HG03103 (cell line): ENCODE measurements around the gene ATP6V1A.

Experiments
- ATAC-seq: cut with Tn5 transposase; IDR thresholded peaks from one replicate; pipeline ENCODE4 v1.9.1; 2021; ENCODE audit warnings: low read depth; ENCODE audit not compliant: unreplicated experiment

ATP6V1A gene

DNA sequence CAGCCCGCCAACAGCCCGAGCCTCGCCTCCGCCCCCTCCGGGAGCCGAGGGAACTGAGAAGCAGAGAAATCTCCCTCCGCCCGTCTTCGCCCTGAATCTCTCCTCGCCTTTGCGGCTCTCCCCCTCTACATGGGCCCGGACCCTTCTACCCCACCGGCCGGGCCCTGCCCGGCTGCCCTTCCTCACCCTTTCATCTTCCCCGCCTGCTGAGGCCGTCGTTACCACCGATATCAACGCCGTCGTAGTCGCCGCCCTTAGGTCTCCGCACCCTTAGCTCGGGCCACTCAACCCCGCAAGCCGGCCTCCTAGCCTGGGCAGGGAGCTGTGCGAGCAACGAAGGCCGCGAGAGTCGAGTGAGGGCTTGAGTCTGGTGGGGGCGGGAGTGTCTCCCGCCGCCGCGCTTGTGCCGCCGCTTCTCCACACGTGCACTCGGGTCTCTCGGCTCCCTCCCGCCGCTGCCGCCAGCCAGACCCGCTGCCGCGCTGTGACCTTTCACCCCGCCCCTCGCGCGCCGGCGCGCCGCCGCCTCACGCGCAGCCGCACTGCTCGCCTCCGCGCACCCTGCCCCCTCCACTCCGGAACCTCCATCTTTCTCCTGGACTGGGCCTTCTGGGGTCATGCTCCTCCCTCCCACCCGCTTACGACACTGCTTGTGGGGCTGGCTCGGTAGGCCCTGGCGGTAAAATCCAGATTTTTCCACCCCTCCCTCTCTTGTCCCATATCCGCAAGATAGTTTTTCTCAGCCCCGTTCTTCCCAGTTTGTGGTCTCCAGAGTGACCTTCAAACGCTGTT is 883 bp upstream of the ATP6V1A start, which contains the start of gene NAA50:
TSS of gene NAA50 (minus strand) at position 494 of the 792 bp plus-strand sequence. CDS start at position 194, 300 bp downstream.
- ATAC-seq, result peak; percentile 48

GRCh38 chr3:113747283-113748046 is 630 bp downstream of the ATP6V1A start:
- ATAC-seq, result no peak

DNA sequence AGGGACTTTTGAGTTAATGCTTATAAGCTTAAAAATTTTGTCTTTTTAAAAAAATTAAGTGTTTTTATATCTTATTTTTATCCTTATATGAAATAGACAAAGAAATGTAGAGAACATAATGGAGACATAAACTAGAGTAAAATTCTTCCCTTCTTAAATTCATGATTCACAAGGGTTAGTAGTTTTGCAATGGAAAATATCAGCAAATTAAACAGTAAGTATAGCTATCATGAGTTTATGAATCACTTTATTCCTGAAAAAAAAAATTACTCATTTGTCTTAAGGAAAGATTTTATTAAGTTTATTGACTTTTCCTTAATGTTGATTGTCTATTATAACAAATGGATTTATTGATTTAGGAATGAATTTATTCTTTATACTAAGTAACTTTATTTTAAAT is 4.3 kb downstream of the ATP6V1A start:
- ATAC-seq, result no peak

DNA sequence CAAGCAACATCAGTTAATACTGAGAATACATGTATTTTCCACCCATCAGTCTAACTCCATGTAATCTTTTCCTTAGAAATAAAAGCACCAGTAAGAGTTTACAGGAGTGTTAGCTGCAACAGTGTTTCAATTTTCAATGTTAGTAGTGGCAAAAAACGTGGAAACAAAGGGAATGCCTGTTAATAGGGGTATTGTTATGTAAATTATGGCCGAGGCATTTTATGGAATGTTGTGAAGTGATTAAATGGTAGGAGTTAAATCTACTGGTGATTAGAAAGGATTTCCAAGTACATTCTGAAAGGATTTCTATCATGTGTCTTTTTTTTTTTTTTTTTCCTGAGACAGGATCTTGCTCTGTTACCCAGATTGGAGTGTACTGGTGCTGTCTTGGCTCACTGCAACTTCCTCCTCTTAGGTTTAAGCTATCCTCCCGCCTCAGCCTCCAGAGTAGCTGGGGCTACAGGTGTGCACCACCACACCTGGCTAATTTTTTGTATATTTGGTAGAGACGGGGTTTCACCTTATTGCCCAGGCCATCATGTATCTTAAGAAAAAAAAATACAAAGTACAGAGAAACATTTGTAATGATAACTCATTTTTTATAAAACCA is 6.6 kb downstream of the ATP6V1A start:
- no peak for ATAC-seq

- ATAC-seq, result no peak
Observed at GRCh38 chr3:113754494-113755159, 7.8 kb downstream of the ATP6V1A start.

DNA sequence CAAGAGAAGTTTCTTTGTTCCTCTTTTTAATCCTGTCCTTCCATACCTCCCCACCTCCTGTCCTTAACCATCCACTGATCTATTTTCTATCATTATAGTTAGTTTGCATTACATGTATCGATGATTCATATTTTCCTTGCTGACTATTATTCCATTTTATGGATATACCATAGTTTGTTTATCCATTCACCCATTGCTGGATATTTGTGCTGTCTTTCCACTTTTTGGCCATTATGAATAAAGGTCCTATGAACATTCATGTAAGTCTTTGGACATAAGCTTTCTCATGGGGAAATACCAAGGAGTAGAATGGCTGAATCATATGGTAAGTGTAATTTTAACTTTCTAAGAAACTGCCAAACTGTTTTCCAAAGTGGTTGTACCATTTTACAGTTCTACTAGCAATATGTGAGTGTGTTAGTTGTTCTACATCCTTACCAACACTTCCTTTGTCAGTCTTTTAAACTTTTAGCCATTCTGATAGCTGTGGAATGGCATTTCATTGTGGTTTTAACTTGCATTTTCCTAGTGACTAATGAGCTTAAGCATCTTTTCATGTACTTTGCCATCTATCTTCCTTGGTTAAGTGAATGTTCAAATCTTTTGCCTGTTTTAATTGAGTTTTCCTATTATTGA is 11.7 kb downstream of the ATP6V1A start:
- ATAC-seq, result no peak

GRCh38 chr3:113764698-113765097 is 17.9 kb downstream of the ATP6V1A start:
- no peak for ATAC-seq

DNA sequence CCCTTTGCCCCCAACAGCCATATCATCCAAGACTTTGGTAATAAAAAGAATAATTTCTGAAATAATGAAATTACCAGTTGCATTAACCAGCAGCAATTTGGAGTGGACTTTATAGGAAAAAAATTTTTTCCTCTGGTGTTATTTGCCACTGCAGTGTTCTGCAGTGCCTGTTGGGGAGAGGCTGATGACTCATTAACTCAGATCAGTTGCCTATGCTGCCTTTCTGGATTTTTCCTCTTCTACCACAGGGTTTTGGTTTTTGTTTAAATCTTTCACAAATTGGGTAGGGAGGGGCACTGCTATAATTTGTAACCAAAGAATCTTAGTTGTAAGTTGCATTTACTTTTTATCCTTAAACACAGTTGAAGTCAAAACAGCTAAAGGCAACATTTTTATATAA is 22.7 kb downstream of the ATP6V1A start:
- ATAC-seq, result no peak

GRCh38 chr3:113771993-113772392 is 25.2 kb downstream of the ATP6V1A start:
- ATAC-seq, result no peak

DNA sequence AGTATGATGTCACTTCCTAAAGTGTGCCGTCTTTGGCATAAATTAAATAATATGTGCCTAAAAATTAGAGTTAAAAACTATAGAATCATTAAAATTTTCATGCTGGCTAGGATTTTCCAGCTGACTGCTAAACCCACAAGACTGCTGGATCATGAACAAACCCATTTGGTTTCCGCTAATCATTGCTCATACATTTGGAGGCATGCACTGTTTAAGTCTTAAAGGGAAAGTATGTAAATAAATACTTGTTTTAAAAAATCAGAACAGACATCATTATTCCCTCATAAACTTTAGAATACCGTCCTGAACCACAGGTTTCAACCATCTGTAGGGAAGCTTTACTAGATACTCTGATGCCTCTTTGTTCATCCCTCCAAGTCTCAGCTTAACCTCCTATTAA is 26.5 kb downstream of the ATP6V1A start:
- no peak for ATAC-seq

DNA sequence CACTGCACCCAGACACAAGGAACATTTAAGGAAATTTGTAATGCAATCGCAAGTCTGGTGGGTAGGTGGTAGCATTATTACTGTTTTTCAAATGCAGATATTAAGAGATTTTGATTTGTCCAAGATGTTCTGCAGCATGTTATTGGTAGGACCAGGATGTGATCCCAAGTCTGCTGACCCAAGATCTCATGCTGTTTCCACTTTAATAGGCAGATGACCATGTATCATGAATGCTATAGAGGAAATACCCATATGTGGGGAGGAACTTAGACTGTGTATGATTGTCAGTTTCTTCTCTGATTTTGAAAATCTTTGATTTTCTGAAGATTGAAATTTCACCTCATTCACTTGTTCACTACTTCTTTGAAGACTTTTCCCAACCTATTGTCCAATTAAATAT is 28.7 kb downstream of the ATP6V1A start:
- ATAC-seq, result no peak

GRCh38 chr3:113776564-113776963 is 29.7 kb downstream of the ATP6V1A start:
- no peak for ATAC-seq

- ATAC-seq, result no peak
Observed at GRCh38 chr3:113783463-113783862, 36.6 kb downstream of the ATP6V1A start.

DNA sequence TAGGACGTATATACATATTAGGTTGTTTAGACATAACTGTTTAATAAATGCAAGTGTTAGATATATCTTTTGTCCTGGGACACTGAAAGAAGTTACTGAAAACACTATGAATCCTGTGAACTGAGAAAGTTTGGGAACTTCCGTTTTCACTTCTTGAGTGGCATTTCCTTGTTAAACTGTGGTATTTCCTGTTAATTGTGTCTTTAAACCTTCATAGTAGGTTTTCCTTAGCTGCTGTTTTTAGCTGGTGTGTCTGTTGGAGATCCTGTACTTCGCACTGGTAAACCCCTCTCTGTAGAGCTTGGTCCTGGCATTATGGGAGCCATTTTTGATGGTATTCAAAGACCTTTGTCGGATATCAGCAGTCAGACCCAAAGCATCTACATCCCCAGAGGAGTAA is 37.1 kb downstream of the ATP6V1A start:
- no peak for ATAC-seq

- ATAC-seq, result no peak
Observed at GRCh38 chr3:113791381-113791780, 44.5 kb downstream of the ATP6V1A start.

GRCh38 chr3:113794526-113794925 is 47.7 kb downstream of the ATP6V1A start:
- no peak for ATAC-seq

GRCh38 chr3:113795693-113796092 is 48.9 kb downstream of the ATP6V1A start:
- no peak for ATAC-seq

DNA sequence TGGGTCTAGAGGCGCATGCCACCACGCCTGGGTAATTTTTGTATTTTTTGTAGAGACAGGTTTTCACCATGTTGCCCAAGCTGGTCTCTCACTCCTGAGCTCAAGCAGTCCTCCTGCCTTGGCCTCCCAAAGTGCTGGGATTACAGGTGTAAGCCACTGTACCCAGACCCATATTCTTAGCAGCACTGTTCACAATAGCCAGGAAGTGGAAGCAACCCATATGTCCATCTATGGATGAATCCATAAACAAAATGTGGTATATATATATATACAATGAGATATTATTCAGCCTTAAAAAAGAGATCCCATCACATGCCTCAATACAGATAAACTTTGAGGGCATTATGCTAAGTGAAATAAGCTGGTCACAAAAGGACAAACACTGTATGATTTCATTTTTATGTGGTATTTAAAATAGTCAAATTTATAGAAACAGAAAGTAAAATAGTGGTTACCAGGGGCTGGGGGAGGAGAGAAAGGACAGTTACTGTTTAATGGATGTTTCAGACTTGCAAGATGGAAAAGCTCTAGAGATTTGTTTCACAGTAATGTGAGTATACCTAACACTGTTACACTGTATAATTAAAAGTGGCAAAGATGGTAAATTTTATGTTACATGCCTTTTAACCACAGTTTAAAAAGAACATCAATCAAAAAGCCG is 56.1 kb downstream of the ATP6V1A start:
- ATAC-seq, result no peak

GRCh38 chr3:113804661-113805060 is 57.8 kb downstream of the ATP6V1A start:
- ATAC-seq, result no peak

DNA sequence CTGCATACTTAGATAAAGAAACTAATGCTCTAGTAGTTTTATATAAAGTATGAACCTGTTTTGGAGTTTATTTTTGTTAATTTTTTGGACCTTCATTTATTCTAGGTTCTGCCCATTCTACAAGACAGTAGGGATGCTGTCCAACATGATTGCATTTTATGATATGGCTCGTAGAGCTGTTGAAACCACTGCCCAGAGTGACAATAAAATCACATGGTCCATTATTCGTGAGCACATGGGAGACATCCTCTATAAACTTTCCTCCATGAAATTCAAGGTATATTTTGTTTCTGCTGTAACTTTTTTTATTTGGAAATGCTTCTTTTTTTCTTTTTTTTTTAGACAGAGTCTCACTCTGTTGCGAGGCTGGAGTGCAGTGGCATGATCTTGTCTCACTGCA is 58.4 kb downstream of the ATP6V1A start:
- ATAC-seq, result no peak
